GM19395 (cell line): Measurements from ENCODE around the gene PNPO.
"Not testable (repeated sequence)": the region's sequence is repeated elsewhere in the genome, so short reads cannot be mapped to it uniquely, and the experiment has no call there.

Experiments used
- ATAC-seq: cut with Tn5 transposase; IDR thresholded peaks from one replicate; pipeline ENCODE4 v1.9.1; 2021; ENCODE audit warnings: mild to moderate bottlenecking, moderate library complexity; ENCODE audit not compliant: unreplicated experiment

PNPO gene

GRCh38 chr17:47917581-47917980, 23.8 kb upstream of the PNPO start:
- ATAC-seq: no peak

GRCh38 chr17:47918006-47918405, 23.4 kb upstream of the PNPO start:
- no peak for ATAC-seq

- no peak for ATAC-seq
These were observed 22.4 kb upstream of the PNPO start for GRCh38 chr17:47918991-47919390.

GRCh38 chr17:47919889-47920288, 21.5 kb upstream of the PNPO start:
- ATAC-seq: not testable (repeated sequence)

GRCh38 chr17:47924785-47925677, 16.3 kb upstream of the PNPO start:
- ATAC-seq: no peak

GRCh38 chr17:47925678-47925988, 15.7 kb upstream of the PNPO start:
- ATAC-seq: no peak

- ATAC-seq: no peak
These were observed 13.5 kb upstream of the PNPO start for GRCh38 chr17:47927821-47928400.

GRCh38 chr17:47928415-47928814, 13.0 kb upstream of the PNPO start:
- no peak for ATAC-seq

- ATAC-seq: no peak
These were observed 12.0 kb upstream of the PNPO start for GRCh38 chr17:47929218-47930000.

GRCh38 chr17:47931848-47932247, 9.5 kb upstream of the PNPO start:
- ATAC-seq: no peak

GRCh38 chr17:47934856-47935255, 6.5 kb upstream of the PNPO start:
- ATAC-seq: no peak

- ATAC-seq: not testable (repeated sequence)
These were observed 5.9 kb upstream of the PNPO start for GRCh38 chr17:47935468-47935867.

GRCh38 chr17:47935961-47936360, 5.4 kb upstream of the PNPO start:
- ATAC-seq: no peak

- no peak for ATAC-seq
These were observed 3.4 kb upstream of the PNPO start for GRCh38 chr17:47937941-47938340.

- ATAC-seq: no peak
These were observed 732 bp downstream of the PNPO start for GRCh38 chr17:47942096-47942510.

- no peak for ATAC-seq
These were observed 1.2 kb downstream of the PNPO start for GRCh38 chr17:47942568-47942967.

- ATAC-seq: no peak
These were observed 3.7 kb downstream of the PNPO start for GRCh38 chr17:47945080-47945479.

GRCh38 chr17:47945529-47946508, 4.4 kb downstream of the PNPO start:
- ATAC-seq: no peak

GRCh38 chr17:47946516-47946915, 5.1 kb downstream of the PNPO start:
- no peak for ATAC-seq

- no peak for ATAC-seq
These were observed 5.6 kb downstream of the PNPO start for GRCh38 chr17:47946929-47947397.
